Tibial artery (tissue), 4 donors: ENCODE data around the gene ARL11.

ENCODE experiments used
- DNase-seq, 2 donors: peaks; one replicate each; pipeline ENCODE4 v3.0.0-alpha.2; 2019
- H3K27ac ChIP-seq, 2 donors: fragments of 200-600 bp; sonication (generic) in 1 of 2; 1 replicate in 1 of 2; 2 replicates in 1 of 2; pipeline ENCODE4 v1.5.1; 2018 to 2019; ENCODE audit warnings: mild to moderate bottlenecking in 1 of 2
- H3K27me3 ChIP-seq, 2 donors: fragments of 200-600 bp; sonication (generic) in 1 of 2; one replicate each; pipeline versions ENCODE4 v1.5.1 to v1.6.0; 2016 to 2019
- H3K36me3 ChIP-seq, 3 donors: fragments of 200-600 bp; sonication (generic) in 2 of 3; one replicate each; pipeline ENCODE4 v1.5.1; 2016 to 2019; ENCODE audit warnings: mild to moderate bottlenecking in 2 of 3
- H3K4me1 ChIP-seq, 4 donors: fragments of 200-600 bp; sonication (generic) in 2 of 4; 1 replicate in 3 of 4; 2 replicates in 1 of 4; pipeline ENCODE4 v1.5.1; 2016 to 2019
- H3K4me3 ChIP-seq, 2 donors: fragments of 200-600 bp; sonication (generic) in 1 of 2; 1 replicate in 1 of 2; 2 replicates in 1 of 2; pipeline ENCODE4 v1.5.1; 2018 to 2019; ENCODE audit warnings: mild to moderate bottlenecking in 2 of 2
- H3K9me3 ChIP-seq, 3 donors: fragments of 200-600 bp; sonication (generic) in 1 of 3; one replicate each; pipeline ENCODE4 v1.5.1; 2016 to 2019
- CTCF ChIP-seq, 2 experiments: fragments of 200-600 bp in 1 of 2; fragments of 450-650 bp in 1 of 2; IDR thresholded peaks; one replicate each; pipeline ENCODE4 v1.5.1; 2017 to 2019; ENCODE audit warnings: antibody characterized with exemption in 2 of 2, mild to moderate bottlenecking in 1 of 2, moderate library complexity in 1 of 2
- intact Hi-C: fragments of 100-400 bp; cut with DNase I; formaldehyde crosslinking; loops from one replicate; pipeline ENCODE4 v1.15.0; 2023; ENCODE audit warnings: low total_unique reads

The ARL11 gene

GRCh38 chr13:49627831-49628652 is at the start of gene ARL11:
Gene ARL11 (plus strand): TSS chr13:49628507. CDS start chr13:49630448, 1,941 bp downstream.
- no peaks in the 10 kb centered on the region for H3K36me3 ChIP-seq
- peak; percentile 72 to 76 for DNase-seq
- H3K4me3 ChIP-seq: peak within 1 kb of the TSS; percentile 3 to 25

GRCh38 chr13:49579501-49579900 is 48.8 kb upstream of the ARL11 start:
- Histone ChIP-seq H3K36me3 (peaks cover 0 to 30% (median 0%) of the 10 kb centered on the region in 3 donors), H3K4me1 (peaks cover 0 to 33% (median 12%) of the 10 kb centered on the region in 4 donors), H3K4me3 (no peak overlapping the region), H3K27ac (no peak overlapping the region), H3K9me3 (no peaks in the 10 kb centered on the region), H3K27me3 (no peaks in the 10 kb centered on the region)
- intact Hi-C loops: no loop called here
- no peak for DNase-seq
- no peak for TF ChIP-seq CTCF (IDR thresholded peaks at IDR 0.05)

More at GRCh38 chr13:49627831-49628652, at the start of gene ARL11:
- Histone ChIP-seq H3K4me1 (no peaks in the 10 kb centered on the region), H3K9me3 (no peaks in the 10 kb centered on the region), H3K27me3 (peaks cover 0 to 2% of the 10 kb centered on the region in 2 donors), H3K27ac (no peak within 1 kb of the TSS)
- no peak for TF ChIP-seq CTCF (IDR thresholded peaks at IDR 0.05)
- intact Hi-C loops: no loop called here

GRCh38 chr13:49580980-49581680 is 47.2 kb upstream of the ARL11 start:
- Histone ChIP-seq H3K4me1 (peaks cover 0 to 39% (median 13%) of the 10 kb centered on the region in 4 donors), H3K36me3 (peaks cover 0 to 30% (median 0%) of the 10 kb centered on the region in 3 donors), H3K9me3 (no peaks in the 10 kb centered on the region), H3K27me3 (no peaks in the 10 kb centered on the region), H3K27ac (no peak overlapping the region), H3K4me3 (no peak overlapping the region)
- TF ChIP-seq CTCF (IDR thresholded peaks at IDR 0.05): no peak
- no peak for DNase-seq
- intact Hi-C loops: loop anchor here (10.0 kb wide), 1 partner anchor 136 kb away; the partner anchor contains the start of genes CAB39L and SETDB2

GRCh38 chr13:49584771-49585182 is 43.5 kb upstream of the ARL11 start:
- DNase-seq: no peak
- Histone ChIP-seq H3K4me1 (peaks cover 0 to 19% (median 5%) of the 10 kb centered on the region in 4 donors), H3K27me3 (no peaks in the 10 kb centered on the region), H3K27ac (peak overlapping the region; percentile 77 to 78), H3K4me3 (peak overlapping the region; percentile 84 to 89), H3K9me3 (no peaks in the 10 kb centered on the region), H3K36me3 (peaks cover 0 to 18% (median 0%) of the 10 kb centered on the region in 3 donors)
- intact Hi-C loops: loop anchor here (10.0 kb wide), 1 partner anchor 140 kb away; the partner anchor contains the start of genes CAB39L and SETDB2
- TF ChIP-seq CTCF (IDR thresholded peaks at IDR 0.05): no peak

- DNase-seq: peak; percentile 47 to 81
- Histone ChIP-seq H3K36me3 (peaks cover 0 to 11% (median 0%) of the 10 kb centered on the region in 3 donors), H3K27me3 (no peaks in the 10 kb centered on the region), H3K9me3 (no peaks in the 10 kb centered on the region), H3K4me3 (peak within 1 kb of the TSS; percentile 84 to 89), H3K27ac (peak within 1 kb of the TSS; percentile 77 to 78), H3K4me1 (peaks cover 0 to 19% (median 5%) of the 10 kb centered on the region in 4 donors)
- TF ChIP-seq CTCF (IDR thresholded peaks at IDR 0.05): no peak
- intact Hi-C loops: loop anchor here (10.0 kb wide), 1 partner anchor 141 kb away; the partner anchor contains the start of genes CAB39L and SETDB2
These were observed 42.8 kb upstream of the ARL11 start, which contains the start of gene RCBTB1 for GRCh38 chr13:49585220-49586157. Gene RCBTB1 (minus strand): TSS chr13:49585558. CDS start chr13:49567279, 18,279 bp downstream.
